HPDE6-E6E7 (cell line): Measurements from ENCODE around the gene MARK4.
"Not testable (repeated sequence)": the region's sequence is repeated elsewhere in the genome, so short reads cannot be mapped to it uniquely, and the experiment has no call there.

Experiments
- DNase-seq: peaks from one replicate; pipeline ENCODE4 v3.0.0; 2011; ENCODE audit warnings: missing footprints; ENCODE audit errors: extremely low spot score

MARK4 gene

DNA sequence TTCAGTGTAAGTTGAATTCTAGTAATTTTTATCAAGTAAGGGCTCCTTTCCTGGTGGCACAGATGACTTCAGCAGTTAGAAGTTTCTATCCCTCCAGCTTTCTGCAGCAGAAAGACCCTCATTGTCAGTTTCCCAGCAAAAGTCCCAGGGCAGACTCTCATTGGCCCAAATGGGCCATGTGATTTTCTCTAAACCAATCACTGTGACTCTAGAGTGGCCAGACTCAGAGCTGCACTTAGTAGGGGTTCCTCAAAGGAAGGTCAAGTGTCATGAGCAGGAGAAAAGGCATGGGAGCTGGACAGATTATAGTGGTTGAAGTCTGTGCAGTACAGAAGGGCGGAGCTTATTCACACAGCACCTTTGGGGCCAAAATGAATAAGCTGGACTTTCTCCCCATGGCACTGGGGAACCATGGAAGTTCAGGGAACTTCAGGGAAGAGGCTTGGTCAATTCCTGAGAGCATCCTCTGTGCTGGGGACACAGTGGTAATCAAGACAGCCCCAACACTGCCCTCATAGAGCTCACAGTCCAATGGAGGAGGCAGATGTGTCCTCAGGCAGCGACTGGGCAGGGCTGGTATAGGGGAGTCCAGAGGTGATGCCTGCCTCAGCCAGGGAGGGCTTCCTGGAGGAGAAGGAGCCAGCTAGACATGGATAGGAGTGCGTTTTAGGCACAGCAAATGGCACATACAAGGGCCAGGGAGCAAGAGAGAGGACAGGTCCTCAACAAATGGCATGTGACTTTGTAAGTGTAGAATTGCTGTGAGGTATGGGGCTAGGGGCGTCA is 53.3 kb downstream of the MARK4 start:
- DNase-seq = no peak

DNA sequence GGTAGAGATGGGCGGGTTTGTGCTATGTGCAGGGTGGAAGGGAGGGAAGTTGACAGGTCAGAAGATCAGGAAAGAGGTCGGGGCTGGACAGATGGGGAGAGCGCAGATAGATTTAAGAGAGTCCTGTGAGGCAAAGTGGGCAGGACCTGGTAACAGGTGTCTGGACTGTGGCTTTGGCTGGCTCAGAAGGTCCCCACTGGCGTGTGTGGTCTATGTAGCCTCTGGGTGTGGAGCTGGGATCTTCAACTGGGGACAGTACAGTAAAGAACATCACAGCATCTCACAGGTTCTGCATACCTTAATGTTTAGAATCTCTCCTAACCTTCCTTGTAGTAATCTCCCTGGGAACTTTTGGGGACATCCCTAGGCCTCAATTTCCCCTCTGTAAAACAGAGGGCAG is 53.9 kb downstream of the MARK4 start:
- DNase-seq = no peak

DNA sequence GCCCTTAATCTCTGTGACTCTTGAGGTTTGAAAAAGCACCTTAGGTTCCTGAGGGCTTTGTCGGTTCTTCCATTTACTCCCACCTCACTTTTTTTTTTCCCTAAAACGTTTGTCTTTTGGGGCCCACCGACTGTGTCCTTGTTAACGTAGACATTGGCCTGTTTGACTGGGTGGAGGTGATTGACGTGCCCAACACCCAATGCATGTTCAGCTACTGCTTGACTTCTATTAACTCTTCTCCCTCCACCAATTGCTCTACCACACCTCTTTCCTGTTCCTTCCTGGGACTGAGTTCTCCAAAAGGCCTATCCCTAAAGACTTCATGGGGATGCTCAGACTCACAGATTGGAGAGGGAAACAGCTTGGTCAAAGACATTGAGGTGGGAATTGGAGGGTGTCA is 54.4 kb downstream of the MARK4 start:
- DNase-seq = no peak

DNA sequence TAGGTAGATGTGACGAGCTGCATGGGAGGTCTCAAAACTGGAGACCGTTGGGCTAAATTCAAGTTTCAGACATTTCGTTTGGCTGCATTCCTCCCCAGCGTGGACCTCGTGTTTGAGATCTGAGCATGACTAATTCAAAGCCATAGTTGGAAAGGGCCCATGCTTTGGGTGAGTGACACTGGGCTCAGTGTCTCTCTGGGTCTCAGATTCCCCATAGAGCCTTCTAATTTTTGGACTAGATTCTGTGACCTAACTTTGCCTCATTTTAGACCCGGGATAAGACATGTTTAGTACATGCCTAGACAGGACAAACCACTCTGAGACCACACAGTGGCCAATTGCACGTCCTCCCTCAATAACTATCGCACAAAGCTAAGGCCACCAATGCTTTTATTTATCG is 55.0 kb downstream of the MARK4 start:
- DNase-seq = no peak

DNA sequence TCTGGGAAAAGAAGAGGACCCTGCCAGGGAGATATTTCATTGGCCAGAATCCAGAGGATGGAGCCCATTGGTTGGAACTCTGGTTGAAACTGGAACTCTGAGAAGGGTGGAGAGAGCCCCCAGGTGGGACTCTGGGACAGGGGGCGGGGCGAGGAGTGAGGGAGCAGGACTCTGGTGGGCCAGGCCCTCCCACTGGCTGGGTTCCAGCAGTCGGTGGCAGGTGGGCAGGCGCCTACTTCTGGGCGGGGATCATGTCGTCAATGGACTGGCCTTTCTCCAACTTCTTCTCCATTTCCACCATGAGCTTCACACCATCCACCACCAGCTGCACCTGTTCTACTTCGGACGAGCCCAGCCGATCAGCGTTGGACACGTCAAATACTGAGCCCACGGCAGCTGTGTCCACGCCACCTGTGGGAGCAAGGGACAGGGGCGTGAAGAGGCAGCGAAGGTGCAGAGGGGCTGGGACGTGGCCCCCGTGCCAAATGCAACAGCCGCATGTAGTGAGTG is 55.5 kb downstream of the MARK4 start:
- DNase-seq = no peak

DNA sequence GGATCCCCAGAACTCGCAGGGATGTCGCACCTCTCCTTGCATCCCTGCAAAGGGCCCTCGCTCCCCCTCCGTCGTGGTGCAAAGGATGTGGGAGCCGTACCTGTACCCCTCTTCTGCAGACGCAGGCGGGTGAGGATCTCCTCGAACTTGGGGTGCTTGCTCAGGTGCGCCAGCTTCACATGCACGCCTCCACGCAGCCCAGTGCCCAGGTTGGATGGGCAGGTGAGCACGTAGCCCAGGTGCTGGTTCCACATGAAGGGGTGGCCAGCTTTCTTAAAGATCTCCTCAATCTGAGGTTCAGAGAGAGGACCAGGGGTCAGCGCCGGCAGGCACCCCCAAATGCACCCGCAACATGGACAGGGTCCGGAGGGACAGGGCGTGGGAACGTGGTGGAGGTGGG is 56.3 kb downstream of the MARK4 start:
- no peak for DNase-seq

DNA sequence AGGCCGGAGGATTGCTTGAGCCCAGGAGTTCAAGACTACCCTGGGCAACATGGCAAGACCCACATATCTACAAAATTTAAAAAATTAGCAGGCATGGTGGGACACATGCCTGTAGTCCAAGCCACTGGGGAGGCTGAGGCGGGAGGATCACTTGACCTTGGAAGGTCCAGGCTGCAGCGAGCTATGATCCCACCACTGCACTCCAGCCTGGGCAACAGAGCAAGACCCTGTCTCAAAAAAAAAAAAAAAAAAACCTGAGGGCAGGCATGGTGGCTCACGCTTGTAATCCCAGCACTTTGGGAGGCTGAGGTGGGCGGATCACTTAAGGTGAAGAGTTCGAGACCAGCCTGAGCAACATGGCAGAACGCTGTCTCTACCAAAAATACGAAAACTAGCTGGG is 58.3 kb downstream of the MARK4 start:
- DNase-seq = not testable (repeated sequence)

DNA sequence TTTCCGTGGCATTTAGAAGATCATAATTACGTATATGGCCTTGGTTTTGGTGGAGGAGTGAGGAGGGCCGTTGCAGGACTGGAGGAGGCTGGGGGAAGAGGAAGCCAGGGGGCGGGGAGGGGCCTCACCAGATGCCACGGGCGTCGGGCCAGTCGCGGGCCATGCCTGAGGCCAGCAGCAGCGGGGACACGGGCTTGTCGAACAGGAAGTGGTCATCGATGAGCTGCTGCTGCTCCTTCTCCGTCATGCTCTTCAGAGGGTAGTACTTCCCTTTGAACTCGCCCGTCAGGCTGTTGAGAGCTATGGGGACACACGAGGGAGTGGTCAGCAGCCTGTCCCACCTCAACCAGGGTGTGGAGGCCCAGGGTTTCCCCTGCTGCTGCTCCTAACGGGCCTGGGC is 60.5 kb downstream of the MARK4 start:
- DNase-seq = no peak

DNA sequence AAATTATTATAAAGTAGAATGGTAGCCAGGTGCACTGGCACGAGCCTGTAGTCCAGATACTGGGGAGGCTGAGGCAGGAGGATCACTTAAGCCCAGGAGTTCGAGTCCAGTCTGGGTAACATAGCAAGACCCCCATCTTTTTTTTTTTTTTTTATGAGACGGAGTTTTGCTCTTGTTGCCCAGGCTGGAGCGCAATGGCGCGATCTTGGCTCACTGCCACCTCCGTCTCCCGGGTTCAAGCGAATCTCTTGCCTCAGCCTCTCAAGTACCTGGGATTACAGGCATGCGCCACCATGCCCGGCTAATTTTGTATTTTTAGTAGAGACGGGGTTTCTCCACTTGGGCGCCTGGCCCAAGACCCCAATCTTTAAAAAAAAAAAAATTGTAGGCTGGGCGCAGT is 61.2 kb downstream of the MARK4 start:
- DNase-seq = not testable (repeated sequence)

DNA sequence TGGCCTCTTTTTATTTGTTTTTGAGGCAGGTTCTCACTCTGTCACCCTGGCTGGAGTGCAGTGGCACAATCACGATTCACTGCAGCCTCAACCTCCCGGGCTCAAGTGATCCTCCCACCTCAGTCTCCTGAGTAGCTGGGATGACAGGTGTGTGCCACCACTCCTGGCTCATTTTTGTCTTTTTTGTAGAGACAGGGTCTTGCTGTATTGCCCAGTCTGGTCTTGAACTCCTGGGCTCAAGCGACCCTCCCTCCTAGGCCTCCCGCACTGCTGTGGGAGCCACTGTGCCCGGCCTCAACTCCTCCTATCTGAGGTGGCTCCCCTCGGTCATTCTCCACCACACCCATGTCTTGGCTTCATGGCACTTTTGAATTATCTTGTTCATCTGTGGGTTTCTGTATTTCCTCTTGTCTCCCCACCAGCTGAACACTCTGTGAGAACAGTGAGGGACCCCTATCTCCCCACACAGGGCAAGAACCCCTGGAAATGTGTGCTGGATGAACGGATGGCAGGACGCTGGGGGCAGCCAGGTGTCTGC is 63.7 kb downstream of the MARK4 start:
- DNase-seq = no peak

DNA sequence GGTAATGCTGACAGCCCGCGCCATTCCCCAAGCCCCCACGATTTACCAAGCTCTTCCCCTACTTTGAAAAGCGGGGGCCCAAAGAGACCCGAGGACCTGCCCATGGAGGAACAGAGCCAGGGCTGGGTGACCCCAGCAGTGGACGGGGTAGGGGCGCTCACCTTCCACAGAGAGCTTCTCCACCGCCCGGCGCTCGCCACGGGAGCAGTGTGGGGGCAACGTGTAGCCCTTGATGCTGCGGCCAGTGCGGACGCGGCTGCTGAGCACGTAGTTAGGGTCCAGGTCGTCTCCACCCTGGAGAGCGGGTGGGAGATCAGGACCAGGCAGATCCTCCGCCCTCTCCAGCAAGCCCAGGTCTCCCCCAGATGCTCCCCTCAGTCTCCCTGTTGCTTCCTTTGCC is 64.2 kb downstream of the MARK4 start:
- DNase-seq = no peak

DNA sequence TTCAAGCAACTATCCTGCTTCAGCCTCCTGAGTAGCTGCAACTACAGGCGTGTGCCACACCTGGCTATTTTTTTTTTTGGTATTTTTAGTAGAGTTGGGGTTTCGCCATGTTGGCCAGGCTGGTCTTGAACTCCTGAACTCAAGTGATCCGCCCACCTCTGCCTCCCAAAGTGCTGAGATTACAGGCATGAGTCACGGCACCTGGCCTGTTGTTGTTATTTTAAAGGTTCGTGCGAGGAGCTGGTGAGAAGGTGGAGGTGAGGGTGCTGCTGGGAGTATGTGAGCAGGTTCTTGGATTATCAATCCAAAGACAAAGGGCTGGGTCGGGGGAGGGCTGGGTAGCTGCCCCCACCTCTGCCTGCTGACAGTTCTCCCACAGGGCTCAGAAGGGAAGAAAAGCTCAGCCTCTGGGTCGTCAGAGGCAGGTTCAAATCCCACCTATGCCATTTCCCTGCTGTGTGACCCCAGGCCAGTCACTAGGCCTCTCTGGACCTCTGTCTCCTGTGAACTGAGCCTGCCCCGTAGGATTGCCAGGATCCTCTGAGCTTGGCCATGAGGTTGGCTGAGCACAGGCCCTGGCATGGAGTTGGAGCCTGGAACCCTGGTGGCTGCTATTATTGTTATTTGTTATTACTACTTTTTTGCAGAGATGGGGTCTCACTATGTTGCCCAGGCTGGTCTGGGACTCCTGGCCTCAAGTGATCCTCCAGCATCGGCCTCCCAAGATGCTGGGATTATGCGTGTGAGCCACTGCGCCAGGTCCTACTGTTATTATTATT is 70.1 kb downstream of the MARK4 start:
- DNase-seq = no peak

DNA sequence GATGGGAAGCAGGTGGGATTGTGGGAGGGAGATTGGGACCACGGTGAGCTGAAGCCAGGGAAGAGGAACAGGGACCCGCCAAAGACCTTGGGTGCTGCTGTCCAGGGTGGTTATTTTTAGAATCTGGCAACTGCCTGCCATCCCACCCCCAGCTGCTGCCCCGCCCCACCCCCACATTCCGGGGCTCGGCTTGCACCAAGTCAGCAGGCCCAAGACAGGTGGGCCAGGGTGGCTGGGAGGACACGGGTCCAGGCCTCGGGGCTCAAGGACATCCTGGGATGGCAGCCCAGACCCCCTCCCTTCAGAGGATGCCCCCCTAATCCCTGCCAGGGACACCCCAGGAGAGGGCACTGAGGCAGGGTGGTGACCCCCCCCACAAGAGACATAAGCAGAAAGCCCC is 70.8 kb downstream of the MARK4 start:
- DNase-seq = no peak

DNA sequence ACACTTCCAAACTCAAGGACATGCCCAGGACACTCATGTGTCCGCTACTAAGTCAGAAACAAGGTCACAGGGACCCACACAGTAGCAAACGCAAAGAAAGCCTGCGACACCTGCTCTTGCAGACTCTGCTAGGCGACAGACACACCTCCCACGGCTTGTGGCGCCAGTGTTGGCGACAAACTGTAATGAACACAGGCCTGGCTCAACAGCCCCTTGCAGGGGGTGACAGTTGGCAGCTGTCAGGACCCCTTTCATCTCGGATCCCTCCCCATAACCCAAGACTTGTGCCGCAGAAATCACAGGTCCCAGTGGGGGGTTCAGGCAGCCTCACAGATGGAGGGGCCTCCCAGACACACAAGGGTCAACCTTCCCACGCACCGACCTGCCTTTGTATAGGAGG is 71.2 kb downstream of the MARK4 start:
- DNase-seq = no peak

DNA sequence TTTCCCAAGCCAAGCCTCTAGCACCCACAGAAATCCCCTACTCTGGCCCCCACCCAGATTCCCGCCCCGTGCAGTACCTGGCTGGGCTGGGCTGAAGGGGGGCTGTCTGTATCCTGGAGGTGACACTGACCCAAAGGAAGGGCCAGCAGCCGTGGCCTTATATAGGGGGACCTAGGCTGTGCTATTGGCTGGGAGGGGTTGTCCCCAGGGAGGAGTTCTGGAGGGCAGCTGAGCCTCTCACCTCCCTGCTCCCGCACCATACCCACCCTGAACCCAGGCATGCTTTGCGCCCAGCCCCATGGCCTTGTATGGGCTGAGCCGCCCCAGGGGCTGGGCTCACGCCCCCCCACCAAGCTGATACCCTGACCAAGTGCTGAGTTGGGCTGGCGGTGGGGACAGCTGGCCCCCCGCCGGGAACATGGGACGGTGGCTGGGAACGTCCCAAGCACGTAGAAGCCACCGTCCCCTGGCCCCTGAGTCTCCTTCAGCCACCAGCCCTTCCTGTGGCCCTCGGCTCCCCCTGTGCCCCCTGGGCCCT is 71.7 kb downstream of the MARK4 start, which contains the start of gene CKM:
TSS of gene CKM (minus strand) at position 132 of the 538 bp plus-strand sequence. CDS start 3,162 bp downstream, outside the sequence.
- no peak for DNase-seq

DNA sequence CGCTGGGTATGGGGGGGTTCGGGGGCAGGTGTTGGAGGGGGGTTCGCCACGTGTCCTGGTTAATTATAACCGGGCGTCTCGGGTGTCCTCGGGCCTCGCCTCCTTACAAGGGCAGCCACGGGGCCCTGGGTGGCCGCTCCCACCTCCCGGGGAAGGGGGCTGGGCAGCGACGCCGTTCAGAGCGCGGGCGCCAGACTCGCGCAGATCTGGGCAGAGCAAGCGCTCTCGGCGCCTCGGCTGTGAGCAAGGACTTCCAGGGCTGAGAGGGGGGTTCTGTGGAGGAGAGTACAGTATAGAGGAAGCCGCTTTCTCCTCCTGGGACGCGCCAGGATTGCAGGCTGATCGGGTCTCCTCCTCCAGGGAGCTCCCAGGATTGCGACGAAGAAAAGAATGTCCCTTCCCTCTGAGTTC is 72.6 kb downstream of the MARK4 start:
- no peak for DNase-seq

DNA sequence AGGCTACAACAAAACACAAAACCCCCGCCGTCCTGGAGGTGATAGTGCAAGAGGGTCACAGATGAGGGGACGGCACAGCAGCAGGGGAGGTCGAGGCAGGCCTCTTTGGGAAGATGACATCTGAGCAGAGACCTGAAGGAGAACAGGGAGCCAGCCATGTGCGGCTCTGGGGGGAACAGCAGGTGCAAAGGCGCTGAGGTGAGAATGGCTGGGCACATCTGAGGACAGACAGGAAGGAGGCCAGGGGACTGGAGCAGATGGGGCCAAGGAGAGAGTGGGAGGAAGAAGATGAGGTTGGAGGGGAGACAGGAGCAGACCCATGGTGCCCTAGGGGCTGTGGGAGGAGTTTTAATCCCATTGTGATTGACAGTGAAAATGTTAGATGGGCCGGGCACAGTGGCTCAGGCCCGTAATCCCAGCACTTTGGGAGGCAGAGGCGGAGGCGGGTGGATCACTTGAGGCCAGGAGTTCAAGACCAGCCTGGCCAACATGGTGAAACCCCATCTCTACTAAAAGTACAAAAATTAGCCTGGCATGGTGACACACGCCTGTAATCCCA is 73.4 kb downstream of the MARK4 start:
- DNase-seq = no peak

DNA sequence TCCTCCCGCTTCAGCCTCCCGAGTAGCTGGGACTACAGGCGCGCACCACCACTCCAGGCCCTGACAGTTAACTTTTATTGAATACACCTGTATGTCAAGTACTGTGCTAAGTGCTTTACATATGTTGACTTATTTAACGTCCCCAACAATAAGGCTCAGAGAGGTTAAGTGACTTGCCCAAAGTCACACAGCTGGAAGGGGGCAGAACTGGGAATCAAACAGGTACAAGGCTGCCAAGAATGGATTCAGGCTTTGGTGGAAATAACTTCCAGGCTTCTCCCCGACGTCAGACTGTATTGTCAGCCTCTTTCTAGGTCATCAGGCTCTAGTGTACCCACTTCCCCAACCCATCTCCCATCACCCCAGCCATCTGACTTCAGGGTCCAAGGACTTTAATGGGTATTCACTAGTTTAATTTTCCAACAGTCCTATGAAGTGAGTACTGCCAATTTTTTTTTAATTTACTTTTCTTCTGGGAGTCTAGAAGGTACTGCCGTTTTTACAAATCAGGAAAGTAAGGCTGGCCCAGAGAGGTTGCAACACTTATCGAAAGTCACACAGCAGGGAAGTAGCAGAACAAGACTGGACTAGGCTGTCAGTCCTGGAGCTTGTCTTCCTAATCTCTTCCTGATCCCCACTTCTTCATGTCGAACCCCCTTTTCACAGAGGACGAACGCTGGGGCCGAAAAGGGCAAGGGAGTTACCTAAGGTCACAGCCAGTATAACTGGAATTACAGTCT is 76.5 kb downstream of the MARK4 start:
- DNase-seq = no peak

DNA sequence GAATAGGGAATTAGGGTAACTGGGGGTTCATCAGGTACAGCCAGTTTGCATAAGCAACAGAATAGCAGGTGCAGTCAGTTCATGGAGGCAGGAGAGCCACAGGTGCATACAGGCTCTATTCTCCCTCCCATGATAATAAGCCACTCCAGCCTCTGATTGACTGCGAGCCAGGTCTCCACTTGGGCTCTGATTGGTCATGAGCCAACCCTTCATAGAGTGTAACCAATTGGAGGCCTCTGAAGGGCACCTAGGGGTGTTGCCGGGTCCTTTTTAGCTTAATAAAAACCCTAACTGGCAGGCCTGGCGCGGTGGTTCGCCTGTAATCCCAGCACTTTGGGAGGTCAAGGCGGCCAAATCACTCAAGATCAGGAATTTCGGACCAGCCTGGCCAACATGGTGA is 80.3 kb downstream of the MARK4 start:
- DNase-seq = no peak

DNA sequence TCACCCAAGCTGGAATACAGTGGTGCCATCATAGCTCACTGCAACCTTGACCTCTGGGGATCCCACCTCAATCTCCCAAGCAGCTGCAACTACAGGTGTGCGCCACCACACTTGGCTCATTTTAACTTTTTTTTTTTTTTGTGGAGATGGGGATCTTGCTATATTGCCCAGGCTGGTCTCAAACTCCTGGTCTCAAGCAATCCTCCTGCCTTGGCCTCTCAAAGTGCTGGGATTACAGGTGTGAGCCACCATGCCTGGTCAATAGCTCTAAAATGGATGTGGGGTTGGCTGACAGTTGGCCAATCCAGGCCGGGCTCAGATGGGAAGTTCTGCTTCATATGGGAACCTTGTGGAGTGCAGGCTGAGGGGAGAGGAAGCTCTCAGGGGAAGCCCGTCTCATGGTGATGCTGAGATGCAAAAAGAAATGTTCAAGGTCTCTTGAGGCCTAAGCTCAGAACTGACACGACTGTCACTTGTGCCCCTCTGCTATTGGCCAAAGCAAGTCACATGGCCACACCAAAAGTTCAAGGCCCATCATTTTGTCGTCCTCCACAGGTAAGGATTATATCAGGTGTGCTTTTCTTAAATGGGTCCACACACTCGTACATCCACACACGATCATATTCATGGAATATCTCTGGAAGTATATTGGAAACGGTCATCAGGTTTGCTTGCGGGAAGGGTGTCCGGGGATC is 82.7 kb downstream of the MARK4 start:
- no peak for DNase-seq

DNA sequence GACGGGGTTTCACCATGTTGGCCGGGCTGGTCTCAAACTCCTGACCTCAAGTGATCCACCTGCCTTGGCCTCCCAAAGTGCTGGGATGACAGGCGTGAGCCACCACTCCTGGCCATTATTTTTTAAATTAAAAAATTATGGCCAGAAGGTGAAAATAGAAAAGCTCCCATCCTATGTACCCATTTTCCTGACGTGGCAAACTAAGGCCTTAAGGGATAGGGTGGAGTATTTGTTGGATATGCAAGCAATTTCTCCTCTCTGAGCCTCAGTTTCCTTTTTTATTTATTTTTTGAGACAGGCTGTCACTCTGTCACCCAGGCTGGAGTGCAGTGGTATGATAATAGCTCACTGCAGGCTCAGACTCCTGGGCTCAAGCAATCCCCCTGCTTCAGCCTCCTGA is 83.8 kb downstream of the MARK4 start:
- DNase-seq = not testable (repeated sequence)
